ENCODE data around the gene UTP18. TPM values are rescaled to one million over a fixed set of nuclear protein-coding genes. Genes with fewer than 3 reads are reported as not detected.

UTP18 gene
- total and polyA plus RNA-seq, 9 donors = 25.3 to 31.6 (median 27.4) TPM

GRCh38 chr17:51230306-51230705 lies 30.0 kb upstream of the UTP18 start:
- no peak overlapping the region for H3K4me3 ChIP-seq (ENCODE audit: low read length)
- H3K9me3 ChIP-seq (replicated peaks; ENCODE audit: control insufficient read depth, low read depth, low read length) = peaks cover 2% of the 10 kb centered on the region
- DNase-seq = no peak
- H3K27ac ChIP-seq (ENCODE audit: low read length) = no peak overlapping the region
- H3K27me3 ChIP-seq (ENCODE audit: control insufficient read depth, insufficient read depth, low read length) = no peaks in the 10 kb centered on the region
- WGBS (ENCODE audit: insufficient coverage) = 76% methylated on average over 3 of the region's 4 CpGs
- peaks cover 3% of the 10 kb centered on the region for H3K36me3 ChIP-seq (ENCODE audit: control insufficient read depth, insufficient read depth, low read length)
- H3K4me1 ChIP-seq (ENCODE audit: control insufficient read depth, insufficient read depth, low read length) = no peaks in the 10 kb centered on the region

- Histone ChIP-seq H3K4me3 (ENCODE audit: low read length) (no peak overlapping the region), H3K9me3 (replicated peaks; ENCODE audit: control insufficient read depth, low read depth, low read length) (peaks cover 2% of the 10 kb centered on the region), H3K27ac (ENCODE audit: low read length) (no peak overlapping the region), H3K4me1 (ENCODE audit: control insufficient read depth, insufficient read depth, low read length) (no peaks in the 10 kb centered on the region), H3K27me3 (ENCODE audit: control insufficient read depth, insufficient read depth, low read length) (no peaks in the 10 kb centered on the region), H3K36me3 (ENCODE audit: control insufficient read depth, insufficient read depth, low read length) (peaks cover 3% of the 10 kb centered on the region)
- DNase-seq = no peak
- whole genome bisulfite sequencing (ENCODE audit: insufficient coverage) = no CpG with 5 or more reads among the region's 4 CpGs
Observed at GRCh38 chr17:51231999-51232398, 28.3 kb upstream of the UTP18 start.

GRCh38 chr17:51234162-51234561 lies 26.2 kb upstream of the UTP18 start:
- Histone ChIP-seq H3K36me3 (ENCODE audit: control insufficient read depth, insufficient read depth, low read length) (peaks cover 3% of the 10 kb centered on the region), H3K4me3 (ENCODE audit: low read length) (no peak overlapping the region), H3K4me1 (ENCODE audit: control insufficient read depth, insufficient read depth, low read length) (no peaks in the 10 kb centered on the region), H3K27ac (ENCODE audit: low read length) (no peak overlapping the region), H3K27me3 (ENCODE audit: control insufficient read depth, insufficient read depth, low read length) (no peaks in the 10 kb centered on the region), H3K9me3 (replicated peaks; ENCODE audit: control insufficient read depth, low read depth, low read length) (peaks cover 2% of the 10 kb centered on the region)
- DNase-seq = no peak
- WGBS (ENCODE audit: insufficient coverage) = no CpG with 5 or more reads among the region's 6 CpGs

- no peak overlapping the region for H3K4me3 ChIP-seq (ENCODE audit: low read length)
- H3K27ac ChIP-seq (ENCODE audit: low read length) = no peak overlapping the region
- no peaks in the 10 kb centered on the region for H3K36me3 ChIP-seq (ENCODE audit: control insufficient read depth, insufficient read depth, low read length)
- no peaks in the 10 kb centered on the region for H3K27me3 ChIP-seq (ENCODE audit: control insufficient read depth, insufficient read depth, low read length)
- peaks cover 2% of the 10 kb centered on the region for H3K9me3 ChIP-seq (replicated peaks; ENCODE audit: control insufficient read depth, low read depth, low read length)
- H3K4me1 ChIP-seq (ENCODE audit: control insufficient read depth, insufficient read depth, low read length) = no peaks in the 10 kb centered on the region
- 96% methylated on average over 4 of the region's 6 CpGs for WGBS (ENCODE audit: insufficient coverage)
- no peak for DNase-seq
Observed at GRCh38 chr17:51238255-51238887, 22.0 kb upstream of the UTP18 start.

GRCh38 chr17:51240275-51240674 lies 20.1 kb upstream of the UTP18 start:
- H3K4me1 ChIP-seq (ENCODE audit: control insufficient read depth, insufficient read depth, low read length) = no peaks in the 10 kb centered on the region
- no peak for DNase-seq
- H3K36me3 ChIP-seq (ENCODE audit: control insufficient read depth, insufficient read depth, low read length) = no peaks in the 10 kb centered on the region
- no peak overlapping the region for H3K27ac ChIP-seq (ENCODE audit: low read length)
- H3K27me3 ChIP-seq (ENCODE audit: control insufficient read depth, insufficient read depth, low read length) = no peaks in the 10 kb centered on the region
- WGBS (ENCODE audit: insufficient coverage) = no CpG with 5 or more reads among the region's 2 CpGs
- H3K4me3 ChIP-seq (ENCODE audit: low read length) = no peak overlapping the region
- H3K9me3 ChIP-seq (replicated peaks; ENCODE audit: control insufficient read depth, low read depth, low read length) = no peaks in the 10 kb centered on the region

- 90% methylated on average over 4 of the region's 4 CpGs for WGBS (ENCODE audit: insufficient coverage)
- Histone ChIP-seq H3K36me3 (ENCODE audit: control insufficient read depth, insufficient read depth, low read length) (peaks cover 2% of the 10 kb centered on the region), H3K4me1 (ENCODE audit: control insufficient read depth, insufficient read depth, low read length) (no peaks in the 10 kb centered on the region), H3K27me3 (ENCODE audit: control insufficient read depth, insufficient read depth, low read length) (no peaks in the 10 kb centered on the region), H3K27ac (ENCODE audit: low read length) (no peak overlapping the region), H3K4me3 (ENCODE audit: low read length) (no peak overlapping the region), H3K9me3 (replicated peaks; ENCODE audit: control insufficient read depth, low read depth, low read length) (no peaks in the 10 kb centered on the region)
- no peak for DNase-seq
Observed at GRCh38 chr17:51244041-51244440, 16.3 kb upstream of the UTP18 start.

GRCh38 chr17:51245535-51245934 lies 14.8 kb upstream of the UTP18 start:
- no CpG with 5 or more reads among the region's 1 CpG for WGBS (ENCODE audit: insufficient coverage)

GRCh38 chr17:51250314-51250840 lies 10.0 kb upstream of the UTP18 start:
- WGBS (ENCODE audit: insufficient coverage) = 100% methylated on average over 2 of the region's 3 CpGs

More at GRCh38 chr17:51245535-51245934, 14.8 kb upstream of the UTP18 start:
- no peak for DNase-seq
- Histone ChIP-seq H3K4me1 (ENCODE audit: control insufficient read depth, insufficient read depth, low read length) (no peaks in the 10 kb centered on the region), H3K27ac (ENCODE audit: low read length) (no peak overlapping the region), H3K36me3 (ENCODE audit: control insufficient read depth, insufficient read depth, low read length) (peaks cover 2% of the 10 kb centered on the region), H3K27me3 (ENCODE audit: control insufficient read depth, insufficient read depth, low read length) (no peaks in the 10 kb centered on the region), H3K4me3 (ENCODE audit: low read length) (no peak overlapping the region), H3K9me3 (replicated peaks; ENCODE audit: control insufficient read depth, low read depth, low read length) (no peaks in the 10 kb centered on the region)

GRCh38 chr17:51251010-51251409 lies 9.3 kb upstream of the UTP18 start:
- DNase-seq = no peak
- Histone ChIP-seq H3K27me3 (ENCODE audit: control insufficient read depth, insufficient read depth, low read length) (no peaks in the 10 kb centered on the region), H3K27ac (ENCODE audit: low read length) (no peak overlapping the region), H3K4me1 (ENCODE audit: control insufficient read depth, insufficient read depth, low read length) (no peaks in the 10 kb centered on the region), H3K36me3 (ENCODE audit: control insufficient read depth, insufficient read depth, low read length) (peaks cover 14% of the 10 kb centered on the region), H3K9me3 (replicated peaks; ENCODE audit: control insufficient read depth, low read depth, low read length) (peaks cover 2% of the 10 kb centered on the region), H3K4me3 (ENCODE audit: low read length) (no peak overlapping the region)

More at GRCh38 chr17:51250314-51250840, 10.0 kb upstream of the UTP18 start:
- Histone ChIP-seq H3K36me3 (ENCODE audit: control insufficient read depth, insufficient read depth, low read length) (peaks cover 14% of the 10 kb centered on the region), H3K4me3 (ENCODE audit: low read length) (no peak overlapping the region), H3K27me3 (ENCODE audit: control insufficient read depth, insufficient read depth, low read length) (no peaks in the 10 kb centered on the region), H3K9me3 (replicated peaks; ENCODE audit: control insufficient read depth, low read depth, low read length) (peaks cover 2% of the 10 kb centered on the region), H3K27ac (ENCODE audit: low read length) (no peak overlapping the region), H3K4me1 (ENCODE audit: control insufficient read depth, insufficient read depth, low read length) (no peaks in the 10 kb centered on the region)
- DNase-seq = no peak

- 100% methylated on average over 1 of the region's 6 CpGs for WGBS (ENCODE audit: insufficient coverage)
- DNase-seq = no peak
- Histone ChIP-seq H3K27me3 (ENCODE audit: control insufficient read depth, insufficient read depth, low read length) (no peaks in the 10 kb centered on the region), H3K36me3 (ENCODE audit: control insufficient read depth, insufficient read depth, low read length) (peaks cover 14% of the 10 kb centered on the region), H3K4me1 (ENCODE audit: control insufficient read depth, insufficient read depth, low read length) (peaks cover 7% of the 10 kb centered on the region), H3K9me3 (replicated peaks; ENCODE audit: control insufficient read depth, low read depth, low read length) (peaks cover 2% of the 10 kb centered on the region), H3K27ac (ENCODE audit: low read length) (no peak overlapping the region), H3K4me3 (ENCODE audit: low read length) (no peak overlapping the region)
Observed at GRCh38 chr17:51255673-51256072, 4.7 kb upstream of the UTP18 start.

GRCh38 chr17:51256101-51256500 lies 4.2 kb upstream of the UTP18 start:
- WGBS (ENCODE audit: insufficient coverage) = 100% methylated on average over 1 of the region's 3 CpGs
- H3K4me3 ChIP-seq (ENCODE audit: low read length) = no peak overlapping the region
- H3K9me3 ChIP-seq (replicated peaks; ENCODE audit: control insufficient read depth, low read depth, low read length) = peaks cover 2% of the 10 kb centered on the region
- H3K36me3 ChIP-seq (ENCODE audit: control insufficient read depth, insufficient read depth, low read length) = peaks cover 14% of the 10 kb centered on the region
- peaks cover 8% of the 10 kb centered on the region for H3K4me1 ChIP-seq (ENCODE audit: control insufficient read depth, insufficient read depth, low read length)
- H3K27ac ChIP-seq (ENCODE audit: low read length) = no peak overlapping the region
- DNase-seq = no peak
- H3K27me3 ChIP-seq (ENCODE audit: control insufficient read depth, insufficient read depth, low read length) = no peaks in the 10 kb centered on the region

All from muscle of leg (tissue), 11 donors.